ENCODE results near the gene EIF1AD. TPM values are rescaled to one million over a fixed set of nuclear protein-coding genes. Genes with fewer than 3 reads are reported as not detected.

The EIF1AD gene
- total RNA-seq, 1 donor from 2014 or later: 15.6 TPM

- peak; percentile 95 to 98 (median 98) for TF ChIP-seq CTCF (IDR thresholded peaks at IDR 0.05)
- peak; percentile 61 to 97 for DNase-seq (ENCODE audit: low spot score in 2 of 2)
- no peaks in the 10 kb centered on the region for H3K9me3 ChIP-seq
- no peaks in the 10 kb centered on the region for H3K36me3 ChIP-seq
- H3K4me1 ChIP-seq: no peaks in the 10 kb centered on the region
- H3K27me3 ChIP-seq: no peaks in the 10 kb centered on the region
- intact Hi-C loops (cut with DNase I): loop anchor here (1.0 to 2.0 kb wide), 4 partner anchors 28 to 282 kb away; partner anchors contain the start of gene SART1
- no peak overlapping the region for H3K4me3 ChIP-seq
- peak overlapping the region; percentile 15 to 60 for H3K27ac ChIP-seq
Observed at GRCh38 chr11:65988791-65989592, 13.0 kb downstream of the EIF1AD start.

- DNase-seq (ENCODE audit: low spot score in 2 of 2): no peak
- intact Hi-C loops (cut with DNase I): no loop called here
- Histone ChIP-seq H3K27ac (no peak overlapping the region), H3K4me3 (no peak overlapping the region), H3K36me3 (no peaks in the 10 kb centered on the region), H3K9me3 (no peaks in the 10 kb centered on the region), H3K27me3 (no peaks in the 10 kb centered on the region), H3K4me1 (no peaks in the 10 kb centered on the region)
- no peak for TF ChIP-seq CTCF (IDR thresholded peaks at IDR 0.05)
Observed at GRCh38 chr11:65987336-65987735, 14.6 kb downstream of the EIF1AD start.

GRCh38 chr11:65983589-65983987 is 18.4 kb downstream of the EIF1AD start:
- no peak overlapping the region for H3K27ac ChIP-seq
- DNase-seq (ENCODE audit: low spot score in 2 of 2): no peak

GRCh38 chr11:65982824-65983588 is 19.0 kb downstream of the EIF1AD start:
- TF ChIP-seq CTCF (IDR thresholded peaks at IDR 0.05): no peak
- Histone ChIP-seq H3K4me1 (no peaks in the 10 kb centered on the region), H3K9me3 (no peaks in the 10 kb centered on the region), H3K27ac (no peak overlapping the region), H3K4me3 (no peak overlapping the region), H3K36me3 (peaks cover 14 to 22% of the 10 kb centered on the region in 2 donors), H3K27me3 (no peaks in the 10 kb centered on the region)
- intact Hi-C loops (cut with DNase I): no loop called here
- no peak for DNase-seq (ENCODE audit: low spot score in 2 of 2)

More at GRCh38 chr11:65983589-65983987, 18.4 kb downstream of the EIF1AD start:
- intact Hi-C loops (cut with DNase I): no loop called here
- no peaks in the 10 kb centered on the region for H3K4me1 ChIP-seq
- no peaks in the 10 kb centered on the region for H3K27me3 ChIP-seq
- H3K9me3 ChIP-seq: no peaks in the 10 kb centered on the region
- no peak for TF ChIP-seq CTCF (IDR thresholded peaks at IDR 0.05)
- H3K36me3 ChIP-seq: peaks cover 8 to 16% of the 10 kb centered on the region in 2 donors
- H3K4me3 ChIP-seq: no peak overlapping the region

DNA sequence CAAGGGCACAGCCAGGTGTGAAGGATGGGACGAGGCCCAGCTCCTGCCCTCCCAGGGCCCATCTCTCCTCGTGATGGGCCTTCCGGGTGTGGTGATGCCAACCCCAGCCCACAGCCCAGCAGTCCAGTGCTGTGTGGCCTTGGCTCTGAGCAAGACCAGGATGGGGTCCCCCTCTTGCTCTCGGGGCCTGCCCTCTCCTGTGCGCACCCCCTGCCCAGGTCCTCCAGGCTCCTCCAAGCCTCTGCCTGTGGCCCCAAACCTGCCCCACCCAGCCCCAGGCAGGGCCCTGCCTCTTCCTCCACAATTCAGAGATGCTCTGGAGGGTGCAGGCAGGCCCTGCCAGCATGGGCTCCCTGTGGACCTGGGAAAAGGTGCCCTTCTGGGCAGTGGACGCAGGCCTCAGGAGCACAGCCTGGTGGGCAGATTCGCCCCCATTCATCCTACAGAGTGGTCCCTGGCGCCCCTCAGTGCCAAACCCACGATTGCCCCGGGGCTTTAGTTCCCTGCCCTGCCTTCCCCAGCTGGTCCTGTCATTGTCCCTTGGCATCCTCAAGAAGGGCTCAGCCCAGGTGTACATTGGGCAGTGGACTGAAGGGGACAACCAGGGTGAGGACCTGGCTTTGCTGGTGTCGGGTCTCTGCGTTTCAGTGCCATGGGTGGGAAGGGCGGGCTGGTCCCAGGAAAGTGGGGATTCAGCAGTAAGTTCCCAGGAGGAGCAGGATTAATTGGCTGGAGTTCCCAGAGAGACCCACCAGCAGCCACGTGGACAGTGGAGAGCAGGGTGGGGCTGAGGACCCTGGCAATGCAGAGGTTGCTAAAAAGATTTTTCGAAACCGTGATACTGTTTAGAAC is 19.8 kb downstream of the EIF1AD start:
- no peak for DNase-seq (ENCODE audit: low spot score in 2 of 2)
- Histone ChIP-seq H3K4me3 (no peak overlapping the region), H3K4me1 (no peaks in the 10 kb centered on the region), H3K27ac (no peak overlapping the region), H3K27me3 (no peaks in the 10 kb centered on the region), H3K9me3 (no peaks in the 10 kb centered on the region), H3K36me3 (peaks cover 22 to 30% of the 10 kb centered on the region in 2 donors)
- TF ChIP-seq CTCF (IDR thresholded peaks at IDR 0.05): no peak
- intact Hi-C loops (cut with DNase I): no loop called here

Measured in ascending aorta (tissue), 2 donors.